HCT116 (cell line): ENCODE measurements around the gene HEXIM1. TPM values are rescaled to one million over a fixed set of nuclear protein-coding genes. Genes with fewer than 3 reads are reported as not detected.
A peak's percentile ranks its signal among the peaks of the same experiment; 100 is the strongest.

Source experiments
- ATAC-seq: fragments of 200-7000 bp; cut with Tn5 transposase; 2 replicates; pipeline ENCODE4 v1.9.1; 2020; ENCODE audit warnings: mild to moderate bottlenecking, moderate library complexity
- BruUV-seq: library from RNA; stranded (reverse); fragments of 400-500 nt; replicated peaks from 2 replicates; lab custom pipeline; 2021; lab: Mats Ljungman, UMichigan
- CTCF ChIA-PET: fragments of 300-600 bp; sonication (Branson Sonifier 250); formaldehyde crosslinking; loops from one replicate; lab custom pipeline; 2021; ENCODE audit warnings: antibody characterized with exemption; lab: Charles Lee
- POLR2A ChIA-PET: fragments of 300-600, 350-600 bp; sonication (Branson Sonifier 250); formaldehyde crosslinking; loops from one replicate; lab custom pipeline; 2021; ENCODE audit warnings: antibody characterized with exemption; lab: Charles Lee
- RAD21 ChIA-PET, 2 experiments: fragments of 300-600 bp; sonication (Branson Sonifier 250); formaldehyde crosslinking; loops; one replicate each; lab custom pipeline; 2023; ENCODE audit warnings: low total read pairs in 2 of 2; ENCODE audit not compliant: uncharacterized antibody in 2 of 2, unreplicated experiment in 2 of 2, low non-redundant PET in 1 of 2; lab: Charles Lee
- DNase-seq: peaks from one replicate; pipeline ENCODE4 v3.0.0-alpha.2; 2010; ENCODE audit warnings: low read depth, low spot score
- H2AFZ ChIP-seq: fragments of 200-600 bp; shearing (Covaris generic), sonication (generic); 2 replicates; pipeline ENCODE4 v1.6.1; 2017; ENCODE audit warnings: low read depth, mixed run types, mixed read lengths, antibody characterized with exemption, low read length; ENCODE audit not compliant: poor library complexity, severe bottlenecking
- H3K27ac ChIP-seq: 2 replicates; pipeline ENCODE4 v1.5.1; 2012; ENCODE audit warnings: low read depth, low read length
- H3K27me3 ChIP-seq: fragments of 200-600 bp; sonication (generic); 2 replicates; pipeline ENCODE4 v1.6.1; 2016; ENCODE audit warnings: mixed run types, low read length, mixed read lengths; ENCODE audit not compliant: insufficient read depth
- H3K36me3 ChIP-seq, 2 experiments: fragments of 200-500 bp in 1 of 2; fragments of 200-600 bp in 1 of 2; sonication (Bioruptor generic) in 1 of 2; sonication (generic) in 1 of 2; 2 replicates each; pipeline versions ENCODE4 v1.5.1 to v1.6.1; 2014 to 2016; ENCODE audit warnings: low read length in 2 of 2, inconsistent platforms in 1 of 2, mixed read lengths in 1 of 2, mixed run types in 1 of 2; ENCODE audit not compliant: insufficient read depth in 2 of 2, control insufficient read depth in 1 of 2
- H3K4me1 ChIP-seq, 2 experiments: fragments of 200-600 bp in 1 of 2; sonication (generic) in 1 of 2; 2 replicates each; pipeline versions ENCODE4 v1.5.1 to v1.6.1; 2012 to 2017; ENCODE audit warnings: low read length in 2 of 2, inconsistent platforms in 1 of 2, mild to moderate bottlenecking in 1 of 2, mixed read lengths in 1 of 2, mixed run types in 1 of 2, moderate library complexity in 1 of 2; ENCODE audit not compliant: insufficient read depth in 2 of 2, control insufficient read depth in 1 of 2
- H3K4me2 ChIP-seq: fragments of 200-600 bp; sonication (generic); 2 replicates; pipeline ENCODE4 v1.6.1; 2017; ENCODE audit warnings: mixed run types, low read length, mixed read lengths
- H3K4me3 ChIP-seq, 2 experiments: fragments of 200-600 bp in 1 of 2; sonication (generic) in 1 of 2; replicated peaks in 1 of 2; 2 replicates each; pipeline ENCODE4 v1.5.1; 2011 to 2016; ENCODE audit warnings: low read length in 2 of 2, control low read depth in 1 of 2, low read depth in 1 of 2, mild to moderate bottlenecking in 1 of 2, mixed read lengths in 1 of 2, mixed run types in 1 of 2
- H3K79me2 ChIP-seq: fragments of 200-600 bp; sonication (generic); 2 replicates; pipeline ENCODE4 v1.6.1; 2017; ENCODE audit warnings: mild to moderate bottlenecking, mixed run types, low read length, moderate library complexity, mixed read lengths; ENCODE audit not compliant: insufficient read depth
- H3K9ac ChIP-seq: fragments of 200-600 bp; sonication (generic); 2 replicates; pipeline ENCODE4 v1.6.1; 2016; ENCODE audit warnings: low read length, mixed read lengths
- H3K9me2 ChIP-seq: fragments of 200-600 bp; sonication (generic), shearing (Covaris generic); 2 replicates; pipeline ENCODE4 v1.6.1; 2017; ENCODE audit warnings: mixed run types, mild to moderate bottlenecking, moderate library complexity; ENCODE audit not compliant: insufficient read depth
- H3K9me3 ChIP-seq, 2 experiments: fragments of 200-500 bp in 1 of 2; fragments of 200-600 bp in 1 of 2; sonication (Bioruptor generic) in 1 of 2; sonication (generic) in 1 of 2; 2 replicates each; pipeline ENCODE4 v1.6.1; 2014 to 2017; ENCODE audit warnings: low read length in 2 of 2, mixed read lengths in 2 of 2, inconsistent platforms in 1 of 2, low read depth in 1 of 2, mild to moderate bottlenecking in 1 of 2, mixed run types in 1 of 2, moderate library complexity in 1 of 2; ENCODE audit not compliant: control insufficient read depth in 1 of 2, insufficient read depth in 1 of 2
- H4K20me1 ChIP-seq: fragments of 200-600 bp; sonication (generic), shearing (Covaris generic); 2 replicates; pipeline ENCODE4 v1.6.1; 2017; ENCODE audit warnings: mixed run types, mild to moderate bottlenecking, moderate library complexity; ENCODE audit not compliant: insufficient read depth
- CBX3 ChIP-seq: IDR thresholded peaks from 2 replicates; pipeline ENCODE4 v1.6.1; 2012; ENCODE audit warnings: low read depth
- CEBPB ChIP-seq: IDR thresholded peaks from 2 replicates; pipeline ENCODE4 v1.6.1; 2012; ENCODE audit warnings: low read depth
- EGR1 ChIP-seq: IDR thresholded peaks from 2 replicates; pipeline ENCODE4 v1.6.1; 2012; ENCODE audit warnings: low read depth
- ELF1 ChIP-seq: IDR thresholded peaks from 2 replicates; pipeline ENCODE4 v1.6.1; 2012; ENCODE audit warnings: low read depth, borderline replicate concordance
- EZH2phosphoT487 ChIP-seq: fragments of 200-600 bp; IDR thresholded peaks from 2 replicates; pipeline ENCODE4 v1.6.1; 2018; ENCODE audit warnings: antibody characterized with exemption, borderline replicate concordance
- FOSL1 ChIP-seq: IDR thresholded peaks from 2 replicates; pipeline ENCODE4 v1.6.1; 2012; ENCODE audit warnings: low read depth
- POLR2A ChIP-seq: IDR thresholded peaks from 2 replicates; pipeline ENCODE4 v1.7.0; 2011; ENCODE audit warnings: borderline replicate concordance; ENCODE audit not compliant: insufficient read depth, insufficient read length; ENCODE audit errors: extremely low read depth
- POLR2AphosphoS5 ChIP-seq: IDR thresholded peaks from 2 replicates; pipeline ENCODE4 v1.6.1; 2011; ENCODE audit warnings: mild to moderate bottlenecking, low read depth, low read length, moderate library complexity
- SIN3A ChIP-seq: IDR thresholded peaks from 2 replicates; pipeline ENCODE4 v1.6.1; 2012; ENCODE audit warnings: low read depth
- TCF7L2 ChIP-seq: IDR thresholded peaks from 2 replicates; pipeline ENCODE4 v1.7.0; 2011; ENCODE audit warnings: borderline replicate concordance, inconsistent platforms; ENCODE audit not compliant: insufficient read depth, insufficient read length; ENCODE audit errors: extremely low read depth
- ZFX ChIP-seq: fragments of 450-650 bp; IDR thresholded peaks from 2 replicates; pipeline ENCODE4 v1.6.1; 2017
- ZNF274 ChIP-seq: fragments of 200-500 bp; sonication (Bioruptor generic); IDR thresholded peaks from 2 replicates; pipeline ENCODE4 v1.6.1; 2014; ENCODE audit warnings: mild to moderate bottlenecking, low read depth, low read length, inconsistent platforms
- intact Hi-C: fragments of 100-400 bp; cut with micrococcal nuclease; formaldehyde crosslinking; loops from 2 replicates; pipeline ENCODE4 v1.10.0; 2022
- total RNA-seq: library from RNA; stranded (reverse); gene quantifications from one replicate; pipeline ENCODE4 v1.2.1, GENCODE V29; 2021; ENCODE audit not compliant: unreplicated experiment
- TF ChIP-seq, protein P1 (sequence below): IDR thresholded peaks from 2 replicates; pipeline ENCODE4 v1.6.1; 2012
- TF ChIP-seq, protein P2 (sequence below), 3 experiments: fragments of 200-600 bp in 1 of 3; sonication (generic) in 1 of 3; IDR thresholded peaks in 2 of 3; conservative IDR thresholded peaks in 1 of 3; 2 replicates each; pipeline ENCODE4 v1.5.1; 2012 to 2017; ENCODE audit warnings: low read depth in 2 of 3, low read length in 2 of 3, antibody characterized with exemption in 1 of 3, borderline replicate concordance in 1 of 3, control low read depth in 1 of 3, mild to moderate bottlenecking in 1 of 3, mixed read lengths in 1 of 3, mixed run types in 1 of 3, moderate library complexity in 1 of 3; ENCODE audit not compliant: insufficient read depth in 1 of 3
- TF ChIP-seq, protein P3 (sequence below): IDR thresholded peaks from 2 replicates; pipeline ENCODE4 v1.6.1; 2012
- TF ChIP-seq, protein P4 (sequence below): IDR thresholded peaks from 2 replicates; pipeline ENCODE4 v1.6.1; 2012; ENCODE audit warnings: low read depth
- TF ChIP-seq, protein P5 (sequence below): IDR thresholded peaks from 2 replicates; pipeline ENCODE4 v1.6.1; 2011; ENCODE audit warnings: mild to moderate bottlenecking, low read length, moderate library complexity; ENCODE audit not compliant: insufficient replicate concordance; ENCODE audit errors: extremely low read depth

Gene HEXIM1
- total RNA-seq, 1 experiment from 2014 or later = 58.0 TPM

DNA sequence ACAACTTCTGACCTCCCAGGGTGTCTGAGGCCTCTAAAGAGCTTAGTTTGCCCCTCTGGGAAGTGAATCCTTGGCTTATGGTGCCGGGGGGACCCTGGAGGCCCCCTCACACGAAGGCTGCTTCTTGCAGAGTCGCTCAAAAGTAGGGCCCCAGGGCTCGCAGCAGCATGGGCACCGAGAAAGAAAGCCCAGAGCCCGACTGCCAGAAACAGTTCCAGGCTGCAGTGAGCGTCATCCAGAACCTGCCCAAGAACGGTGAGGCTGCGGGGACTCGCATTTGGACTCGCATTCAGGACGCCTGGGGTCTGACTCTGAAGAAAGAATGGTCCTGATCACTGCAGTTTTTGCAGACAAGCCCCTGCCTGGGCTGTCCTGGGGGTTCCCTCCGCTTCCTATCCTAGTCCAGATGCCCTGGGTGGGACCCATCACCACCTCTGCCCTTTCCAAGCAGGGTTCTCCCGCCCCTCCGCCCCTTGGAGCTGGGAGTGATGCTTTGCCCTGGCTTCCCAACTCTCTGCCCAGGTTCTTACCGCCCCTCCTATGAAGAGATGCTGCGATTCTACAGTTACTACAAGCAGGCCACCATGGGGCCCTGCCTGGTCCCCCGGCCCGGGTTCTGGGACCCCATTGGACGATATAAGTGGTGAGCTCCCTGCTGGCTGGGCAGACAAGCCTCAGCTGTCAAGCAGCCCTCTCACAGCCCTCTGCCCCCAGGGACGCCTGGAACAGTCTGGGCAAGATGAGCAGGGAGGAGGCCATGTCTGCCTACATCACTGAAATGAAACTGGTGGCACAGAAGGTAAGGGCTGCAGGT, 12.1 kb upstream of the HEXIM1 start:
- ChIA-PET CTCF (interaction anchor here (0.6 to 3.5 kb wide), 61 partner anchors 9 to 365 kb away, joined by 3 to 157 read pairs (median 5); partner anchors contain the start of genes C1QL1, DCAKD, HEXIM1 and HEXIM2), RAD21 (interaction anchor here (0.7 to 2.1 kb wide), 10 partner anchors 13 to 218 kb away, joined by 3 to 25 read pairs (median 4); no protein-coding TSS in a partner anchor), POLR2A (interaction anchor here (0.9 to 2.3 kb wide), 8 partner anchors 10 to 168 kb away, joined by 3 to 32 read pairs (median 4); partner anchors contain the start of genes C1QL1 and HEXIM1)
- Histone ChIP-seq H3K27me3 (no peaks in the 10 kb centered on the region), H3K36me3 (no peaks in the 10 kb centered on the region), H3K9me2 (no peaks in the 10 kb centered on the region), H3K27ac (peak overlapping the region; percentile 38; the same call in 1 of the 2 replicates), H3K4me1 (peaks cover 8 to 30% of the 10 kb centered on the region in 2 experiments), H3K9me3 (no peaks in the 10 kb centered on the region), H3K4me2 (peak overlapping the region; percentile 78), H4K20me1 (no peaks in the 10 kb centered on the region), H3K79me2 (peaks cover 9% of the 10 kb centered on the region), H2AFZ (no peak overlapping the region), H3K4me3 (peak overlapping the region; percentile 41 to 50), H3K9ac (peak overlapping the region; percentile 48)
- no peak for DNase-seq
- no TSS peak for BruUV-seq
- intact Hi-C loops = loop anchor here (1.0 to 10.0 kb wide), 4 partner anchors 61 to 361 kb away; no protein-coding TSS in a partner anchor
- no peak for ATAC-seq
- TF ChIP-seq POLR2AphosphoS5 = no peak
- TF ChIP-seq POLR2A = no peak
- no peak for TF ChIP-seq FOSL1
- TF ChIP-seq, protein P1, sequence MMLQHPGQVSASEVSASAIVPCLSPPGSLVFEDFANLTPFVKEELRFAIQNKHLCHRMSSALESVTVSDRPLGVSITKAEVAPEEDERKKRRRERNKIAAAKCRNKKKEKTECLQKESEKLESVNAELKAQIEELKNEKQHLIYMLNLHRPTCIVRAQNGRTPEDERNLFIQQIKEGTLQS = no peak
- TF ChIP-seq, protein P2, sequence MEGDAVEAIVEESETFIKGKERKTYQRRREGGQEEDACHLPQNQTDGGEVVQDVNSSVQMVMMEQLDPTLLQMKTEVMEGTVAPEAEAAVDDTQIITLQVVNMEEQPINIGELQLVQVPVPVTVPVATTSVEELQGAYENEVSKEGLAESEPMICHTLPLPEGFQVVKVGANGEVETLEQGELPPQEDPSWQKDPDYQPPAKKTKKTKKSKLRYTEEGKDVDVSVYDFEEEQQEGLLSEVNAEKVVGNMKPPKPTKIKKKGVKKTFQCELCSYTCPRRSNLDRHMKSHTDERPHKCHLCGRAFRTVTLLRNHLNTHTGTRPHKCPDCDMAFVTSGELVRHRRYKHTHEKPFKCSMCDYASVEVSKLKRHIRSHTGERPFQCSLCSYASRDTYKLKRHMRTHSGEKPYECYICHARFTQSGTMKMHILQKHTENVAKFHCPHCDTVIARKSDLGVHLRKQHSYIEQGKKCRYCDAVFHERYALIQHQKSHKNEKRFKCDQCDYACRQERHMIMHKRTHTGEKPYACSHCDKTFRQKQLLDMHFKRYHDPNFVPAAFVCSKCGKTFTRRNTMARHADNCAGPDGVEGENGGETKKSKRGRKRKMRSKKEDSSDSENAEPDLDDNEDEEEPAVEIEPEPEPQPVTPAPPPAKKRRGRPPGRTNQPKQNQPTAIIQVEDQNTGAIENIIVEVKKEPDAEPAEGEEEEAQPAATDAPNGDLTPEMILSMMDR (IDR thresholded peaks at IDR 0.05 in 2 of 3, conservative IDR thresholded peaks at IDR 0.05 in 1 of 3; ENCODE audit: borderline replicate concordance in 1 of 3, insufficient read depth in 1 of 3, low read depth in 2 of 3, low read length in 2 of 3) = no peak
- TF ChIP-seq ELF1 = no peak
- no peak for TF ChIP-seq CEBPB
- no peak for TF ChIP-seq SIN3A
- no peak for TF ChIP-seq EGR1
- TF ChIP-seq, protein P3, sequence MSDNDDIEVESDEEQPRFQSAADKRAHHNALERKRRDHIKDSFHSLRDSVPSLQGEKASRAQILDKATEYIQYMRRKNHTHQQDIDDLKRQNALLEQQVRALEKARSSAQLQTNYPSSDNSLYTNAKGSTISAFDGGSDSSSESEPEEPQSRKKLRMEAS = no peak; the same call in 1 of the 2 replicates
- TF ChIP-seq, protein P4, sequence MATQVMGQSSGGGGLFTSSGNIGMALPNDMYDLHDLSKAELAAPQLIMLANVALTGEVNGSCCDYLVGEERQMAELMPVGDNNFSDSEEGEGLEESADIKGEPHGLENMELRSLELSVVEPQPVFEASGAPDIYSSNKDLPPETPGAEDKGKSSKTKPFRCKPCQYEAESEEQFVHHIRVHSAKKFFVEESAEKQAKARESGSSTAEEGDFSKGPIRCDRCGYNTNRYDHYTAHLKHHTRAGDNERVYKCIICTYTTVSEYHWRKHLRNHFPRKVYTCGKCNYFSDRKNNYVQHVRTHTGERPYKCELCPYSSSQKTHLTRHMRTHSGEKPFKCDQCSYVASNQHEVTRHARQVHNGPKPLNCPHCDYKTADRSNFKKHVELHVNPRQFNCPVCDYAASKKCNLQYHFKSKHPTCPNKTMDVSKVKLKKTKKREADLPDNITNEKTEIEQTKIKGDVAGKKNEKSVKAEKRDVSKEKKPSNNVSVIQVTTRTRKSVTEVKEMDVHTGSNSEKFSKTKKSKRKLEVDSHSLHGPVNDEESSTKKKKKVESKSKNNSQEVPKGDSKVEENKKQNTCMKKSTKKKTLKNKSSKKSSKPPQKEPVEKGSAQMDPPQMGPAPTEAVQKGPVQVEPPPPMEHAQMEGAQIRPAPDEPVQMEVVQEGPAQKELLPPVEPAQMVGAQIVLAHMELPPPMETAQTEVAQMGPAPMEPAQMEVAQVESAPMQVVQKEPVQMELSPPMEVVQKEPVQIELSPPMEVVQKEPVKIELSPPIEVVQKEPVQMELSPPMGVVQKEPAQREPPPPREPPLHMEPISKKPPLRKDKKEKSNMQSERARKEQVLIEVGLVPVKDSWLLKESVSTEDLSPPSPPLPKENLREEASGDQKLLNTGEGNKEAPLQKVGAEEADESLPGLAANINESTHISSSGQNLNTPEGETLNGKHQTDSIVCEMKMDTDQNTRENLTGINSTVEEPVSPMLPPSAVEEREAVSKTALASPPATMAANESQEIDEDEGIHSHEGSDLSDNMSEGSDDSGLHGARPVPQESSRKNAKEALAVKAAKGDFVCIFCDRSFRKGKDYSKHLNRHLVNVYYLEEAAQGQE = no peak
- no peak for TF ChIP-seq TCF7L2
- no peak for TF ChIP-seq ZFX
- TF ChIP-seq ZNF274 = no peak
- no peak for TF ChIP-seq CBX3
- no peak for TF ChIP-seq EZH2phosphoT487
- TF ChIP-seq, protein P5, sequence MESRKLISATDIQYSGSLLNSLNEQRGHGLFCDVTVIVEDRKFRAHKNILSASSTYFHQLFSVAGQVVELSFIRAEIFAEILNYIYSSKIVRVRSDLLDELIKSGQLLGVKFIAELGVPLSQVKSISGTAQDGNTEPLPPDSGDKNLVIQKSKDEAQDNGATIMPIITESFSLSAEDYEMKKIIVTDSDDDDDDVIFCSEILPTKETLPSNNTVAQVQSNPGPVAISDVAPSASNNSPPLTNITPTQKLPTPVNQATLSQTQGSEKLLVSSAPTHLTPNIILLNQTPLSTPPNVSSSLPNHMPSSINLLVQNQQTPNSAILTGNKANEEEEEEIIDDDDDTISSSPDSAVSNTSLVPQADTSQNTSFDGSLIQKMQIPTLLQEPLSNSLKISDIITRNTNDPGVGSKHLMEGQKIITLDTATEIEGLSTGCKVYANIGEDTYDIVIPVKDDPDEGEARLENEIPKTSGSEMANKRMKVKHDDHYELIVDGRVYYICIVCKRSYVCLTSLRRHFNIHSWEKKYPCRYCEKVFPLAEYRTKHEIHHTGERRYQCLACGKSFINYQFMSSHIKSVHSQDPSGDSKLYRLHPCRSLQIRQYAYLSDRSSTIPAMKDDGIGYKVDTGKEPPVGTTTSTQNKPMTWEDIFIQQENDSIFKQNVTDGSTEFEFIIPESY = no peak
